Uterus (tissue), 2 donors: Measurements from ENCODE around the gene OBP2A.

Source experiments
- POLR2A ChIP-seq, 2 donors: fragments of 450-650 bp; IDR thresholded peaks; one replicate each; pipeline ENCODE4 v1.6.1; 2016; ENCODE audit warnings: antibody characterized with exemption in 2 of 2, mild to moderate bottlenecking in 1 of 2, moderate library complexity in 1 of 2
- TF ChIP-seq, protein P1 (sequence below), 4 experiments: fragments of 200-600 bp in 2 of 4; fragments of 450-650 bp in 2 of 4; sonication (generic) in 2 of 4; IDR thresholded peaks; one replicate each; pipeline ENCODE4 v1.5.1; 2016 to 2019; ENCODE audit warnings: antibody characterized with exemption in 4 of 4, mild to moderate bottlenecking in 2 of 4, moderate library complexity in 1 of 4

GRCh38 chr9:135592625-135593024 lies 46.7 kb downstream of the OBP2A start:
- TF ChIP-seq, protein P1, sequence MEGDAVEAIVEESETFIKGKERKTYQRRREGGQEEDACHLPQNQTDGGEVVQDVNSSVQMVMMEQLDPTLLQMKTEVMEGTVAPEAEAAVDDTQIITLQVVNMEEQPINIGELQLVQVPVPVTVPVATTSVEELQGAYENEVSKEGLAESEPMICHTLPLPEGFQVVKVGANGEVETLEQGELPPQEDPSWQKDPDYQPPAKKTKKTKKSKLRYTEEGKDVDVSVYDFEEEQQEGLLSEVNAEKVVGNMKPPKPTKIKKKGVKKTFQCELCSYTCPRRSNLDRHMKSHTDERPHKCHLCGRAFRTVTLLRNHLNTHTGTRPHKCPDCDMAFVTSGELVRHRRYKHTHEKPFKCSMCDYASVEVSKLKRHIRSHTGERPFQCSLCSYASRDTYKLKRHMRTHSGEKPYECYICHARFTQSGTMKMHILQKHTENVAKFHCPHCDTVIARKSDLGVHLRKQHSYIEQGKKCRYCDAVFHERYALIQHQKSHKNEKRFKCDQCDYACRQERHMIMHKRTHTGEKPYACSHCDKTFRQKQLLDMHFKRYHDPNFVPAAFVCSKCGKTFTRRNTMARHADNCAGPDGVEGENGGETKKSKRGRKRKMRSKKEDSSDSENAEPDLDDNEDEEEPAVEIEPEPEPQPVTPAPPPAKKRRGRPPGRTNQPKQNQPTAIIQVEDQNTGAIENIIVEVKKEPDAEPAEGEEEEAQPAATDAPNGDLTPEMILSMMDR (IDR thresholded peaks at IDR 0.05), result no peak
- no peak for TF ChIP-seq POLR2A (IDR thresholded peaks at IDR 0.05)
